Spleen (tissue), 11 donors: ENCODE data around the gene PLEKHA1. TPM values are rescaled to one million over a fixed set of nuclear protein-coding genes. Genes with fewer than 3 reads are reported as not detected.
A peak's percentile ranks its signal among the peaks of the same experiment; 100 is the strongest.

Experiments
- DNase-seq: peaks from one replicate; pipeline ENCODE4 v3.0.0-alpha.2; 2020
- H3K27ac ChIP-seq, 8 donors: fragments of 200-600 bp; sonication (generic) in 7 of 8; 1 replicate in 4 of 8; 2 replicates in 4 of 8; pipeline versions ENCODE4 v1.5.0 to v1.8.0; 2016 to 2021; ENCODE audit warnings: inconsistent platforms in 4 of 8, mild to moderate bottlenecking in 4 of 8, moderate library complexity in 1 of 8
- H3K27me3 ChIP-seq, 7 donors: fragments of 200-600 bp; sonication (generic) in 6 of 7; replicated peaks in 1 of 7; 1 replicate in 4 of 7; 2 replicates in 3 of 7; pipeline versions ENCODE4 v1.5.0 to v1.8.0; 2016 to 2021; ENCODE audit warnings: inconsistent platforms in 3 of 7, mild to moderate bottlenecking in 1 of 7
- H3K36me3 ChIP-seq, 6 donors: fragments of 200-600 bp; sonication (generic) in 5 of 6; 1 replicate in 4 of 6; 2 replicates in 2 of 6; pipeline versions ENCODE4 v1.5.0 to v1.8.0; 2016 to 2021; ENCODE audit warnings: inconsistent platforms in 2 of 6
- H3K4me1 ChIP-seq, 6 donors: fragments of 200-600 bp; sonication (generic) in 5 of 6; 1 replicate in 3 of 6; 2 replicates in 3 of 6; pipeline versions ENCODE4 v1.5.0 to v1.8.0; 2016 to 2021; ENCODE audit warnings: inconsistent platforms in 3 of 6
- H3K4me3 ChIP-seq, 8 donors: fragments of 200-600 bp; sonication (generic) in 7 of 8; 1 replicate in 4 of 8; 2 replicates in 4 of 8; pipeline versions ENCODE4 v1.5.0 to v1.8.0; 2016 to 2021; ENCODE audit warnings: inconsistent platforms in 4 of 8, mild to moderate bottlenecking in 4 of 8, moderate library complexity in 2 of 8
- H3K9me3 ChIP-seq, 8 donors: fragments of 200-600 bp; sonication (generic) in 7 of 8; 1 replicate in 4 of 8; 2 replicates in 4 of 8; pipeline versions ENCODE4 v1.5.0 to v1.8.0; 2016 to 2021; ENCODE audit warnings: inconsistent platforms in 4 of 8
- CTCF ChIP-seq, 11 experiments: fragments of 200-600 bp in 7 of 11; fragments of 450-650 bp in 4 of 11; sonication (generic) in 4 of 11; IDR thresholded peaks in 8 of 11; conservative IDR thresholded peaks in 3 of 11; 1 replicate in 7 of 11; 2 replicates in 4 of 11; pipeline versions ENCODE4 v1.4.0 to v1.8.0; 2016 to 2021; ENCODE audit warnings: antibody characterized with exemption in 11 of 11, inconsistent platforms in 4 of 11, mild to moderate bottlenecking in 1 of 11
- POLR2A ChIP-seq, 3 donors: fragments of 450-650 bp; IDR thresholded peaks; one replicate each; pipeline ENCODE4 v1.5.1; 2017; ENCODE audit warnings: antibody characterized with exemption in 3 of 3, mild to moderate bottlenecking in 1 of 3
- POLR2AphosphoS5 ChIP-seq, 3 donors: sonication (generic); formaldehyde crosslinking; IDR thresholded peaks; one replicate each; pipeline ENCODE4 v1.5.1; 2017; ENCODE audit warnings: antibody characterized with exemption in 3 of 3
- WGBS, 5 donors: extraction: QIAGEN DNeasy Blood & Tissue Kit in 3 of 5; methylation state at CpG; one replicate each; pipeline versions ENCODE4 v1.1.5 to v1.1.7; 2013 to 2018; 5-methylcytosine and 5-hydroxymethylcytosine counted together
- intact Hi-C: fragments of 100-400 bp; cut with DNase I; formaldehyde crosslinking; loops from one replicate; pipeline ENCODE4 v1.15.0; 2023; ENCODE audit warnings: low total_unique reads
- polyA plus RNA-seq, 3 donors: library from polyadenylated mRNA; stranded (reverse); fragments of 200-250 nt; gene quantifications; one replicate each; pipeline ENCODE4 v1.2.1, GENCODE V29; 2013
- total RNA-seq, 7 donors: library from RNA; depleted of rRNA in 3 of 7; stranded (reverse); fragments of >200 nt in 3 of 7; fragmentation: NEBNext Ultra II Directional in 4 of 7; extraction: Animal tissue kit (Norgen Biotek cat#: 25700) in 4 of 7; gene quantifications; one replicate each; pipeline versions ENCODE4 v1.1.0 to v1.2.1, GENCODE V29; 2016 to 2021
- donor health status: healthy with polysubstance abuse.
- donor health status: DM: no; HTN: no; CAD: no; lungs with moderate emphysema.
- donor health status: DM: no; HTN: no; CAD: no.
- donor health status: Bipolar disorder and iron deficiency.
- donor health status: healthy.
- donor health status: DM: no; HTN: no; CAD: no.
- donor health status: DM: yes; HTN: yes; CAD: no.

The PLEKHA1 gene
- total and polyA plus RNA-seq, 10 donors = 7.9 to 31.1 (median 22.1) TPM

DNA sequence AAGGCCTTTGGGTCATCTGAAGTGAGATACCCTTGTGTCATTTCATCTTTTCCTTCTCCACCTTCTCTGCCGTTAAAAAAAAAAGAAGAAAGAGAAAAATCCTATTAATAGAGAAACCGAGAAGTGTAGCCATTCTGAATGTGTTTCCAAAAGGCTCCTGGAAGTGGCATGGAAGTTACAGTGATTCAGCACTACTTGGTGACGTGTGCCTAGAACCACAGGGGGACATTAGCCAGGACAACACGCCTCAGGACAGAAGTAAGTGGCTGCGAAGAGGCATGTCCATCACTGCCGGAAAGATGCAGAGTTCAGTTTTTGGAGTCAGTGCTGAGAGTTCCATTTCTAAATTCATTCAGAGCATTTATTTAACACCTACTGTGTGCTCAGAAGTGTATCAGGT is 93.2 kb downstream of the PLEKHA1 start:
- TF ChIP-seq CTCF (IDR thresholded peaks at IDR 0.05 in 8 of 11, conservative IDR thresholded peaks at IDR 0.05 in 3 of 11) (no peak), POLR2AphosphoS5 (IDR thresholded peaks at IDR 0.05) (no peak), POLR2A (IDR thresholded peaks at IDR 0.05) (no peak)
- Histone ChIP-seq H3K27me3 (peaks cover 0 to 64% (median 11%) of the 10 kb centered on the region in 7 donors), H3K36me3 (no peaks in the 10 kb centered on the region), H3K9me3 (no peaks in the 10 kb centered on the region), H3K27ac (no peak overlapping the region), H3K4me3 (no peak overlapping the region), H3K4me1 (peaks cover 0 to 28% (median 7%) of the 10 kb centered on the region in 6 donors)
- DNase-seq = no peak
- WGBS, 5 donors = 66 to 87% (median 77%) methylated on average over 6 of the region's 6 CpGs
- intact Hi-C loops = no loop called here

GRCh38 chr10:122468307-122468925 is 93.9 kb downstream of the PLEKHA1 start:
- H3K4me1 ChIP-seq = peaks cover 0 to 21% (median 1%) of the 10 kb centered on the region in 6 donors
- H3K27ac ChIP-seq = peak overlapping the region in 3 of 8 donors; percentile 30 to 60 (median 41)
- intact Hi-C loops = no loop called here
- WGBS, 5 donors = 86 to 94% (median 93%) methylated on average over 5 of the region's 5 CpGs
- TF ChIP-seq POLR2A (IDR thresholded peaks at IDR 0.05) = no peak
- no peak for TF ChIP-seq POLR2AphosphoS5 (IDR thresholded peaks at IDR 0.05)
- TF ChIP-seq CTCF (IDR thresholded peaks at IDR 0.05 in 8 of 11, conservative IDR thresholded peaks at IDR 0.05 in 3 of 11) = no peak
- DNase-seq = no peak
- peaks cover 0 to 57% (median 4%) of the 10 kb centered on the region in 7 donors for H3K27me3 ChIP-seq
- no peak overlapping the region for H3K4me3 ChIP-seq
- no peaks in the 10 kb centered on the region for H3K9me3 ChIP-seq
- H3K36me3 ChIP-seq = no peaks in the 10 kb centered on the region

GRCh38 chr10:122468926-122469781 is 94.6 kb downstream of the PLEKHA1 start:
- intact Hi-C loops = no loop called here
- peaks cover 0 to 57% (median 0%) of the 10 kb centered on the region in 7 donors for H3K27me3 ChIP-seq
- no peaks in the 10 kb centered on the region for H3K36me3 ChIP-seq
- DNase-seq = peak; percentile 28
- 46 to 80% (median 58%) methylated on average over 11 of the region's 11 CpGs for WGBS, 5 donors
- TF ChIP-seq CTCF (IDR thresholded peaks at IDR 0.05 in 8 of 11, conservative IDR thresholded peaks at IDR 0.05 in 3 of 11) (no peak), POLR2AphosphoS5 (IDR thresholded peaks at IDR 0.05) (peak in 1 of 3 donors; percentile 49), POLR2A (IDR thresholded peaks at IDR 0.05) (no peak)
- no peaks in the 10 kb centered on the region for H3K9me3 ChIP-seq
- H3K4me1 ChIP-seq = peaks cover 1 to 24% (median 5%) of the 10 kb centered on the region in 6 donors
- peak overlapping the region in 5 of 8 donors; percentile 25 to 66 (median 41) for H3K27ac ChIP-seq
- no peak overlapping the region for H3K4me3 ChIP-seq

DNA sequence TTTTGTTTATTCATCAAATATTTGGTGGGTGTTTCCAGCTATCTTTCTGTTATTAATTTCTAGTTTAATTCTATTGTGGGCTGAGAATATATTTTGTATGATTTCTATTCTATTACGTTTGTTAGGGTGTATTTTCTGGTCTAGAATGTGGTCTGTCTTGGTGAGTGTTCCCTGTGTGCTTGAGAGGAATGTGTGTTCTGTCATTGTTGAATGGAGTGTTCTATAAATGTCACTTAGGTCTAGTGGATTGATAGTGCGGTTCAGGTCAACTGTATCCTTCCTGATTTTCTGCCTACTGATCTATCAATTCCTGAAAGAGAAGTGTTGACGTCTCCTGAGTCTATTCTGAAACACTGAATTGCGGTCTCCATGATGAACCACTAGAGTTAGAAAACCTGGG is 95.3 kb downstream of the PLEKHA1 start:
- peak overlapping the region in 3 of 8 donors; percentile 41 to 66 (median 60) for H3K27ac ChIP-seq
- WGBS, 5 donors = 69 to 84% (median 80%) methylated on average over 4 of the region's 4 CpGs
- intact Hi-C loops = no loop called here

More for the DNA sequence above, 95.3 kb downstream of the PLEKHA1 start:
- DNase-seq = no peak
- no peak overlapping the region for H3K4me3 ChIP-seq
- H3K9me3 ChIP-seq = no peaks in the 10 kb centered on the region
- H3K27me3 ChIP-seq = peaks cover 0 to 58% (median 0%) of the 10 kb centered on the region in 7 donors
- peaks cover 8 to 31% (median 12%) of the 10 kb centered on the region in 6 donors for H3K4me1 ChIP-seq
- no peak for TF ChIP-seq CTCF (IDR thresholded peaks at IDR 0.05 in 8 of 11, conservative IDR thresholded peaks at IDR 0.05 in 3 of 11)
- no peak for TF ChIP-seq POLR2AphosphoS5 (IDR thresholded peaks at IDR 0.05)
- no peak for TF ChIP-seq POLR2A (IDR thresholded peaks at IDR 0.05)
- H3K36me3 ChIP-seq = no peaks in the 10 kb centered on the region
